GM18511 (cell line): ENCODE results near the gene ETV7.
"Not testable (repeated sequence)": the region's sequence is repeated elsewhere in the genome, so short reads cannot be mapped to it uniquely, and the experiment has no call there.

Experiments used
- ATAC-seq: cut with Tn5 transposase; IDR thresholded peaks from one replicate; pipeline ENCODE4 v1.9.1; 2021; ENCODE audit warnings: mild to moderate bottlenecking, moderate library complexity; ENCODE audit not compliant: unreplicated experiment

The ETV7 gene

GRCh38 chr6:36387440-36388303 is at the start of gene ETV7:
Gene ETV7 (minus strand): TSS chr6:36387669. CDS start chr6:36387541, 128 bp downstream.
- no peak for ATAC-seq

GRCh38 chr6:36436466-36436865 is 49.0 kb upstream of the ETV7 start:
- no peak for ATAC-seq

- no peak for ATAC-seq
Observed at GRCh38 chr6:36432151-36432671, 44.7 kb upstream of the ETV7 start.

- no peak for ATAC-seq
Observed at GRCh38 chr6:36431197-36431596, 43.7 kb upstream of the ETV7 start.

GRCh38 chr6:36430351-36430750 is 42.9 kb upstream of the ETV7 start:
- no peak for ATAC-seq

GRCh38 chr6:36428911-36429310 is 41.4 kb upstream of the ETV7 start:
- ATAC-seq: no peak

- no peak for ATAC-seq
Observed at GRCh38 chr6:36426622-36427021, 39.2 kb upstream of the ETV7 start.

- ATAC-seq: peak; percentile 96
Observed at GRCh38 chr6:36423101-36423824, 35.8 kb upstream of the ETV7 start.

- ATAC-seq: no peak
Observed at GRCh38 chr6:36422714-36423100, 35.2 kb upstream of the ETV7 start.

GRCh38 chr6:36419310-36419709 is 31.8 kb upstream of the ETV7 start:
- ATAC-seq: no peak

- ATAC-seq: no peak
Observed at GRCh38 chr6:36418558-36418957, 31.1 kb upstream of the ETV7 start.

GRCh38 chr6:36414481-36414880 is 27.0 kb upstream of the ETV7 start:
- ATAC-seq: no peak

- no peak for ATAC-seq
Observed at GRCh38 chr6:36413489-36414480, 26.3 kb upstream of the ETV7 start.

- ATAC-seq: not testable (repeated sequence)
Observed at GRCh38 chr6:36409718-36410117, 22.2 kb upstream of the ETV7 start.

- ATAC-seq: no peak
Observed at GRCh38 chr6:36404164-36404563, 16.7 kb upstream of the ETV7 start.

- ATAC-seq: no peak
Observed at GRCh38 chr6:36402481-36402880, 15.0 kb upstream of the ETV7 start.

GRCh38 chr6:36399970-36400369 is 12.5 kb upstream of the ETV7 start:
- ATAC-seq: no peak

GRCh38 chr6:36392621-36393020 is 5.2 kb upstream of the ETV7 start:
- no peak for ATAC-seq

GRCh38 chr6:36389353-36389752 is 1.9 kb upstream of the ETV7 start:
- ATAC-seq: no peak

GRCh38 chr6:36386495-36387439 is 702 bp downstream of the ETV7 start:
- ATAC-seq: no peak
